Measurements from ENCODE around the gene PPAN. TPM values are rescaled to one million over a fixed set of nuclear protein-coding genes. Genes with fewer than 3 reads are reported as not detected.

PPAN gene
- total RNA-seq, 1 experiment from 2014 or later = 63.3 TPM

DNA sequence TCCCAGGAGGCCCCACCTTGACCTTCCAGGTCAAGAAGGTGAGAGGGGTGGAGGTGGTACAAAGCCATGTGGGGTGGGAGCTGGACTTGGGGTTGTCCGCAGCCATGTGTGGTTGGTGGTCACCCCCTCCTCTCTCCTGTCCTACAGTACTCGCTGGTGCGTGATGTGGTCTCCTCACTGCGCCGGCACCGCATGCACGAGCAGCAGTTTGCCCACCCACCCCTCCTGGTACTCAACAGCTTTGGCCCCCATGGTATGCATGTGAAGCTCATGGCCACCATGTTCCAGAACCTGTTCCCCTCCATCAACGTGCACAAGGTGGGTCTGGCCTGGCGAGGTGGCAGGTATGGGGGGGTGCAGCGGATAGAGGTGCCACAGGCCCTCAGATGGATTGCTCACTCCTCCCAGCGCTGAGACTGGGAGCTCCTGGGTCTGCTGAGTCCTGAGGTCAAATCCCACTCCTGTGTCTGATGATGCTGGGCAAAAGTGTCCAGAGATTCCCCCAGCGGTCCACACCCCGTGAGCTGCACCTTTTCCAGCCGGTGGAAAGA is 1.7 kb downstream of the PPAN start:
- Histone ChIP-seq H3K4me3 (ENCODE audit: low read depth in 2 of 2, low read length in 2 of 2) (no peak overlapping the region; a peak in 1 of 4 replicates), H3K36me3 (ENCODE audit: control insufficient read depth, insufficient read depth, low read length) (peaks cover 14% of the 10 kb centered on the region), H3K9me3 (ENCODE audit: control insufficient read depth, insufficient read depth, low read depth, low read length) (no peaks in the 10 kb centered on the region), H3K27me3 (ENCODE audit: control insufficient read depth, insufficient read depth, low read length) (no peaks in the 10 kb centered on the region), H3K4me1 (ENCODE audit: control insufficient read depth, insufficient read depth, low read length) (peaks cover 8% of the 10 kb centered on the region), H3K27ac (ENCODE audit: low read length) (no peak overlapping the region)
- intact Hi-C loops (cut with micrococcal nuclease; ENCODE audit: unreplicated experiment) = no loop called here
- in situ Hi-C loops (cut with HindIII; ENCODE audit: low pct_unique_long_range_greater_than_20kb, low sequenced_read_pairs) = no loop called here
- DNase-seq (ENCODE audit: low read depth, low spot score) (no peak), ATAC-seq (no peak)
- no peak for TF ChIP-seq SIN3A (IDR thresholded peaks at IDR 0.05; ENCODE audit: borderline replicate concordance, insufficient read depth, low read depth, low read length)
- BruUV-seq (replicated peaks) = no TSS peak
- POLR2A ChIA-PET = interaction anchor here (0.6 kb wide), 1 partner anchor 8 kb away, joined by 4 read pairs; no protein-coding TSS in a partner anchor
- CTCF ChIA-PET = no interaction called here

DNA sequence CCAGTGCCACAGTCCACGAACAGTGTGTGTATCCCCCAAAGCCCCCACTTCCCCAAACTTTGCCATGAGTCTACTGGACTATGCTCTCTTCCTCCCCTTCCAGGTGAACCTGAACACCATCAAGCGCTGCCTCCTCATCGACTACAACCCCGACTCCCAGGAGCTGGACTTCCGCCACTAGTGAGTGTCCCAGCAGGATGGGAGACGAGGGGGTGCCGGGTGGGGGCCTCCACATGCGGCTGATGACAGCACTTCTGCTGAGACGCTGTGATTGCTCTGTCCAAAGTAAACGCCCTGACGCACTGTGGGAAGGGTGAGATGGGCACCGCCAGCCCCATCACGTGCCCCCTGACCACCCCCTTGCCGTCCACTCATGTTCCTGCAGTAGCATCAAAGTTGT is 3.4 kb downstream of the PPAN start:
- DNase-seq (ENCODE audit: low read depth, low spot score) (no peak), ATAC-seq (no peak)
- BruUV-seq (replicated peaks) = no TSS peak
- POLR2A ChIA-PET = no interaction called here
- Histone ChIP-seq H3K36me3 (ENCODE audit: control insufficient read depth, insufficient read depth, low read length) (peaks cover 14% of the 10 kb centered on the region), H3K9me3 (ENCODE audit: control insufficient read depth, insufficient read depth, low read depth, low read length) (no peaks in the 10 kb centered on the region), H3K27me3 (ENCODE audit: control insufficient read depth, insufficient read depth, low read length) (no peaks in the 10 kb centered on the region), H3K27ac (ENCODE audit: low read length) (no peak overlapping the region), H3K4me1 (ENCODE audit: control insufficient read depth, insufficient read depth, low read length) (peaks cover 8% of the 10 kb centered on the region), H3K4me3 (ENCODE audit: low read depth in 2 of 2, low read length in 2 of 2) (no peak overlapping the region)
- in situ Hi-C loops (cut with HindIII; ENCODE audit: low pct_unique_long_range_greater_than_20kb, low sequenced_read_pairs) = no loop called here
- intact Hi-C loops (cut with micrococcal nuclease; ENCODE audit: unreplicated experiment) = no loop called here
- TF ChIP-seq, protein P1, sequence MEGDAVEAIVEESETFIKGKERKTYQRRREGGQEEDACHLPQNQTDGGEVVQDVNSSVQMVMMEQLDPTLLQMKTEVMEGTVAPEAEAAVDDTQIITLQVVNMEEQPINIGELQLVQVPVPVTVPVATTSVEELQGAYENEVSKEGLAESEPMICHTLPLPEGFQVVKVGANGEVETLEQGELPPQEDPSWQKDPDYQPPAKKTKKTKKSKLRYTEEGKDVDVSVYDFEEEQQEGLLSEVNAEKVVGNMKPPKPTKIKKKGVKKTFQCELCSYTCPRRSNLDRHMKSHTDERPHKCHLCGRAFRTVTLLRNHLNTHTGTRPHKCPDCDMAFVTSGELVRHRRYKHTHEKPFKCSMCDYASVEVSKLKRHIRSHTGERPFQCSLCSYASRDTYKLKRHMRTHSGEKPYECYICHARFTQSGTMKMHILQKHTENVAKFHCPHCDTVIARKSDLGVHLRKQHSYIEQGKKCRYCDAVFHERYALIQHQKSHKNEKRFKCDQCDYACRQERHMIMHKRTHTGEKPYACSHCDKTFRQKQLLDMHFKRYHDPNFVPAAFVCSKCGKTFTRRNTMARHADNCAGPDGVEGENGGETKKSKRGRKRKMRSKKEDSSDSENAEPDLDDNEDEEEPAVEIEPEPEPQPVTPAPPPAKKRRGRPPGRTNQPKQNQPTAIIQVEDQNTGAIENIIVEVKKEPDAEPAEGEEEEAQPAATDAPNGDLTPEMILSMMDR (IDR thresholded peaks at IDR 0.05) = no peak
- no peak for TF ChIP-seq TCF7L2 (IDR thresholded peaks at IDR 0.05; ENCODE audit: low read depth, low read length)
- TF ChIP-seq, protein P2, sequence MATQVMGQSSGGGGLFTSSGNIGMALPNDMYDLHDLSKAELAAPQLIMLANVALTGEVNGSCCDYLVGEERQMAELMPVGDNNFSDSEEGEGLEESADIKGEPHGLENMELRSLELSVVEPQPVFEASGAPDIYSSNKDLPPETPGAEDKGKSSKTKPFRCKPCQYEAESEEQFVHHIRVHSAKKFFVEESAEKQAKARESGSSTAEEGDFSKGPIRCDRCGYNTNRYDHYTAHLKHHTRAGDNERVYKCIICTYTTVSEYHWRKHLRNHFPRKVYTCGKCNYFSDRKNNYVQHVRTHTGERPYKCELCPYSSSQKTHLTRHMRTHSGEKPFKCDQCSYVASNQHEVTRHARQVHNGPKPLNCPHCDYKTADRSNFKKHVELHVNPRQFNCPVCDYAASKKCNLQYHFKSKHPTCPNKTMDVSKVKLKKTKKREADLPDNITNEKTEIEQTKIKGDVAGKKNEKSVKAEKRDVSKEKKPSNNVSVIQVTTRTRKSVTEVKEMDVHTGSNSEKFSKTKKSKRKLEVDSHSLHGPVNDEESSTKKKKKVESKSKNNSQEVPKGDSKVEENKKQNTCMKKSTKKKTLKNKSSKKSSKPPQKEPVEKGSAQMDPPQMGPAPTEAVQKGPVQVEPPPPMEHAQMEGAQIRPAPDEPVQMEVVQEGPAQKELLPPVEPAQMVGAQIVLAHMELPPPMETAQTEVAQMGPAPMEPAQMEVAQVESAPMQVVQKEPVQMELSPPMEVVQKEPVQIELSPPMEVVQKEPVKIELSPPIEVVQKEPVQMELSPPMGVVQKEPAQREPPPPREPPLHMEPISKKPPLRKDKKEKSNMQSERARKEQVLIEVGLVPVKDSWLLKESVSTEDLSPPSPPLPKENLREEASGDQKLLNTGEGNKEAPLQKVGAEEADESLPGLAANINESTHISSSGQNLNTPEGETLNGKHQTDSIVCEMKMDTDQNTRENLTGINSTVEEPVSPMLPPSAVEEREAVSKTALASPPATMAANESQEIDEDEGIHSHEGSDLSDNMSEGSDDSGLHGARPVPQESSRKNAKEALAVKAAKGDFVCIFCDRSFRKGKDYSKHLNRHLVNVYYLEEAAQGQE (IDR thresholded peaks at IDR 0.05; ENCODE audit: insufficient read depth in 1 of 2, low read depth in 2 of 2, low read length in 1 of 2) = no peak
- TF ChIP-seq POLR2AphosphoS5 (IDR thresholded peaks at IDR 0.05; ENCODE audit: low read depth, low read length) = no peak
- no peak for TF ChIP-seq SIN3A (IDR thresholded peaks at IDR 0.05; ENCODE audit: borderline replicate concordance, insufficient read depth, low read depth, low read length)
- CTCF ChIA-PET = interaction anchor here (0.7 kb wide), 1 partner anchor 89 kb away, joined by 6 read pairs; no protein-coding TSS in a partner anchor
